Fibroblast of lung (primary cell): Measurements from ENCODE around the gene EMILIN3.

Experiments used
- EZH2 ChIP-seq: IDR thresholded peaks from 2 replicates; pipeline ENCODE4 v1.5.1; 2012; ENCODE audit warnings: low read length, control low read depth, mild to moderate bottlenecking; ENCODE audit errors: missing control alignments
- TF ChIP-seq, protein P1 (sequence below), 2 donors: IDR thresholded peaks in 1 of 2; conservative IDR thresholded peaks in 1 of 2; 1 replicate in 1 of 2; 2 replicates in 1 of 2; pipeline ENCODE4 v1.5.1; 2011 to 2012; ENCODE audit warnings: low read length in 2 of 2, control low read depth in 1 of 2, inconsistent platforms in 1 of 2, low read depth in 1 of 2, mild to moderate bottlenecking in 1 of 2

DNA sequence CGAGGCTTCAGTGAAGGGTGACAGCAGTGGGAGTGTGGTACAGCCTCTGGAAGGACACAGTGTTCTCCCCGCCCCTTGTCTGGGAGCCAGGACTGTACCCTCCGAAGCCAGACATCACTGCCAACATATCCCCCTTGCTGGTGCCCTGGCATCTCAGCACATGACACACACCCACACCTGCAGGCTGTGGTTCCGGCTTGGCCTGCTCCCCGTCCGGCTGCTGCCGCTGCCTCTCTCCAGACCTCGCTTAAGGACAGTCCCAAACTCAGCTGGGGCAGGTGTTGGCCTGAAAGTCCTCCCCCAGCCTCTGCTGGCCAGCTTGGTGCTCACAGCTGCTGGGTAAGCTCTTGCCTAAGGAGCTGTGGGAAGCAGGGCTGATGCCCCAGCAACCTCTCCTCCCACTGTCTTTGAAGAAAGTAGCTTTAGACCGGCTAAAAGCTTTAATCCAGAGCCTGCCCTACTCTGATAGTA lies 7.0 kb downstream of the EMILIN3 start:
- TF ChIP-seq, protein P1, sequence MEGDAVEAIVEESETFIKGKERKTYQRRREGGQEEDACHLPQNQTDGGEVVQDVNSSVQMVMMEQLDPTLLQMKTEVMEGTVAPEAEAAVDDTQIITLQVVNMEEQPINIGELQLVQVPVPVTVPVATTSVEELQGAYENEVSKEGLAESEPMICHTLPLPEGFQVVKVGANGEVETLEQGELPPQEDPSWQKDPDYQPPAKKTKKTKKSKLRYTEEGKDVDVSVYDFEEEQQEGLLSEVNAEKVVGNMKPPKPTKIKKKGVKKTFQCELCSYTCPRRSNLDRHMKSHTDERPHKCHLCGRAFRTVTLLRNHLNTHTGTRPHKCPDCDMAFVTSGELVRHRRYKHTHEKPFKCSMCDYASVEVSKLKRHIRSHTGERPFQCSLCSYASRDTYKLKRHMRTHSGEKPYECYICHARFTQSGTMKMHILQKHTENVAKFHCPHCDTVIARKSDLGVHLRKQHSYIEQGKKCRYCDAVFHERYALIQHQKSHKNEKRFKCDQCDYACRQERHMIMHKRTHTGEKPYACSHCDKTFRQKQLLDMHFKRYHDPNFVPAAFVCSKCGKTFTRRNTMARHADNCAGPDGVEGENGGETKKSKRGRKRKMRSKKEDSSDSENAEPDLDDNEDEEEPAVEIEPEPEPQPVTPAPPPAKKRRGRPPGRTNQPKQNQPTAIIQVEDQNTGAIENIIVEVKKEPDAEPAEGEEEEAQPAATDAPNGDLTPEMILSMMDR (conservative IDR thresholded peaks at IDR 0.05 in 1 of 2, IDR thresholded peaks at IDR 0.05 in 1 of 2; ENCODE audit: low read depth in 1 of 2, low read length in 2 of 2) = no peak
- no peak for TF ChIP-seq EZH2
